Breast epithelium (tissue), 3 donors: ENCODE measurements around the gene MTA1.

Experiments used
- CTCF ChIP-seq, 3 donors: fragments of 450-650 bp; IDR thresholded peaks; one replicate each; pipeline ENCODE4 v1.5.1; 2016 to 2017; ENCODE audit warnings: antibody characterized with exemption in 3 of 3, mild to moderate bottlenecking in 3 of 3, moderate library complexity in 3 of 3
- POLR2A ChIP-seq: fragments of 450-650 bp; IDR thresholded peaks from one replicate; pipeline ENCODE4 v1.6.1; 2016; ENCODE audit warnings: antibody characterized with exemption, mild to moderate bottlenecking, moderate library complexity

- no peak for TF ChIP-seq CTCF (IDR thresholded peaks at IDR 0.05)
- no peak for TF ChIP-seq POLR2A
These were observed 88.4 kb downstream of the MTA1 start for GRCh38 chr14:105508069-105508468.
